Panc1 (cell line): ENCODE results near the gene FOXK2. TPM values are rescaled to one million over a fixed set of nuclear protein-coding genes. Genes with fewer than 3 reads are reported as not detected.

Source experiments
- ATAC-seq: fragments of 200-7000 bp; cut with Tn5 transposase; 2 replicates; pipeline ENCODE4 v1.9.1; 2020; ENCODE audit warnings: mild to moderate bottlenecking, moderate library complexity
- BruUV-seq: library from RNA; stranded (reverse); fragments of 400-500 nt; replicated peaks from 2 replicates; lab custom pipeline; 2021; lab: Mats Ljungman, UMichigan
- CTCF ChIA-PET: fragments of 300-600 bp; sonication (Branson Sonifier 250); formaldehyde crosslinking; loops from one replicate; lab custom pipeline; 2022; ENCODE audit warnings: antibody characterized with exemption; lab: Charles Lee
- POLR2A ChIA-PET: fragments of 300-600 bp; sonication (Branson Sonifier 250); formaldehyde crosslinking; loops from one replicate; lab custom pipeline; 2022; ENCODE audit warnings: antibody characterized with exemption; lab: Charles Lee
- DNase-seq: peaks from one replicate; pipeline ENCODE4 v3.0.0-alpha.2; 2010; ENCODE audit warnings: low read depth, low spot score
- H3K27ac ChIP-seq: 2 replicates; pipeline ENCODE4 v1.5.1; 2011; ENCODE audit warnings: mild to moderate bottlenecking, low read length, inconsistent platforms
- H3K27me3 ChIP-seq: fragments of 200-500 bp; sonication (Bioruptor generic); 2 replicates; pipeline ENCODE4 v1.6.0; 2014; ENCODE audit warnings: low read length, inconsistent platforms; ENCODE audit not compliant: control insufficient read depth, insufficient read depth
- H3K36me3 ChIP-seq: fragments of 200-500 bp; sonication (Bioruptor generic); 2 replicates; pipeline ENCODE4 v1.5.1; 2014; ENCODE audit warnings: inconsistent platforms, mild to moderate bottlenecking, low read length, moderate library complexity; ENCODE audit not compliant: control insufficient read depth, insufficient read depth
- H3K4me1 ChIP-seq: 2 replicates; pipeline ENCODE4 v1.5.1; 2011; ENCODE audit warnings: inconsistent platforms, mild to moderate bottlenecking, low read length, moderate library complexity; ENCODE audit not compliant: control insufficient read depth, insufficient read depth
- H3K4me3 ChIP-seq, 2 experiments: 2 replicates each; pipeline ENCODE4 v1.5.1; 2011 to 2012; ENCODE audit warnings: low read depth in 2 of 2, low read length in 2 of 2, mild to moderate bottlenecking in 2 of 2, inconsistent platforms in 1 of 2, moderate library complexity in 1 of 2
- H3K9me3 ChIP-seq: fragments of 200-500 bp; sonication (Bioruptor generic); 2 replicates; pipeline ENCODE4 v1.5.1; 2014; ENCODE audit warnings: low read depth, mild to moderate bottlenecking, inconsistent platforms, low read length, moderate library complexity; ENCODE audit not compliant: control insufficient read depth, insufficient read depth
- CTCF ChIP-seq: fragments of 450-650 bp; IDR thresholded peaks from 2 replicates; pipeline ENCODE4 v1.5.1; 2017; ENCODE audit warnings: mild to moderate bottlenecking
- POLR2AphosphoS5 ChIP-seq: IDR thresholded peaks from 2 replicates; pipeline ENCODE4 v1.6.1; 2012; ENCODE audit warnings: mild to moderate bottlenecking, low read depth, low read length, moderate library complexity
- REST ChIP-seq, 2 experiments: IDR thresholded peaks; 2 replicates each; pipeline ENCODE4 v1.6.1; 2011 to 2012; ENCODE audit warnings: low read depth in 2 of 2, control low read depth in 1 of 2, low read length in 1 of 2, mild to moderate bottlenecking in 1 of 2, moderate library complexity in 1 of 2; ENCODE audit not compliant: insufficient read depth in 1 of 2
- SIN3A ChIP-seq: IDR thresholded peaks from 2 replicates; pipeline ENCODE4 v1.6.1; 2012; ENCODE audit warnings: low read depth, mild to moderate bottlenecking, low read length, moderate library complexity, borderline replicate concordance; ENCODE audit not compliant: insufficient read depth
- TCF7L2 ChIP-seq: IDR thresholded peaks from 2 replicates; pipeline ENCODE4 v1.6.1; 2011; ENCODE audit warnings: mild to moderate bottlenecking, low read depth, low read length, inconsistent platforms
- in situ Hi-C: cut with HindIII; loops from 2 replicates; pipeline ENCODE4 v1.10.0; 2016; ENCODE audit warnings: low sequenced_read_pairs, low pct_unique_long_range_greater_than_20kb
- intact Hi-C: fragments of 100-400 bp; cut with micrococcal nuclease; formaldehyde crosslinking; loops from one replicate; pipeline ENCODE4 v1.10.0; 2022; ENCODE audit not compliant: unreplicated experiment
- total RNA-seq: library from RNA; stranded (reverse); gene quantifications from one replicate; pipeline ENCODE4 v1.2.1, GENCODE V29; 2021; ENCODE audit not compliant: unreplicated experiment

The FOXK2 gene
- total RNA-seq, 1 experiment from 2014 or later, result 143 TPM

- DNase-seq (no peak), ATAC-seq (peak; percentile 39)
- BruUV-seq, result no TSS peak
- no peaks in the 10 kb centered on the region for H3K27me3 ChIP-seq
- intact Hi-C loops, result no loop called here
- ChIA-PET CTCF (no interaction called here), POLR2A (no interaction called here)
- in situ Hi-C loops, result no loop called here
- no peaks in the 10 kb centered on the region for H3K4me1 ChIP-seq
- H3K4me3 ChIP-seq, result no peak overlapping the region
- peaks cover 22% of the 10 kb centered on the region for H3K36me3 ChIP-seq
- H3K9me3 ChIP-seq, result no peaks in the 10 kb centered on the region
- no peak overlapping the region for H3K27ac ChIP-seq
- TF ChIP-seq TCF7L2, result no peak
- TF ChIP-seq POLR2AphosphoS5, result no peak
- TF ChIP-seq REST (IDR thresholded peaks at IDR 0.05; ENCODE audit: insufficient read depth in 1 of 2, low read depth in 2 of 2, low read length in 1 of 2), result no peak
- no peak for TF ChIP-seq CTCF
- TF ChIP-seq SIN3A, result no peak
Observed at GRCh38 chr17:82639628-82640027, 120.1 kb downstream of the FOXK2 start.

GRCh38 chr17:82640036-82640435 lies 120.5 kb downstream of the FOXK2 start:
- H3K4me3 ChIP-seq, result no peak overlapping the region
- ATAC-seq, result no peak
- H3K9me3 ChIP-seq, result no peaks in the 10 kb centered on the region
- no peak for TF ChIP-seq CTCF
- TF ChIP-seq TCF7L2, result no peak
- no peak for TF ChIP-seq REST (IDR thresholded peaks at IDR 0.05; ENCODE audit: insufficient read depth in 1 of 2, low read depth in 2 of 2, low read length in 1 of 2)
- TF ChIP-seq POLR2AphosphoS5, result no peak
- TF ChIP-seq SIN3A, result no peak
- ChIA-PET CTCF (no interaction called here), POLR2A (interaction anchor here (0.6 to 0.7 kb wide), 3 partner anchors 8 to 141 kb away, joined by 4 to 16 read pairs (median 5); no protein-coding TSS in a partner anchor)
- H3K27ac ChIP-seq, result no peak overlapping the region
- H3K27me3 ChIP-seq, result no peaks in the 10 kb centered on the region
- no peak for DNase-seq
- in situ Hi-C loops (no loop called here), intact Hi-C loops (no loop called here)
- peaks cover 23% of the 10 kb centered on the region for H3K36me3 ChIP-seq
- H3K4me1 ChIP-seq, result no peaks in the 10 kb centered on the region
- BruUV-seq, result no TSS peak
